ENCODE results near the gene MVB12B.
A peak's percentile ranks its signal among the peaks of the same experiment; 100 is the strongest.

Gene MVB12B

GRCh38 chr9:126411225-126411947 is 84.8 kb downstream of the MVB12B start:
- Mint-ChIP-seq H3K27ac (peak overlapping the region; percentile 93), H3K36me3 (no peaks in the 10 kb centered on the region), H3K4me3 (peak overlapping the region; percentile 77)

GRCh38 chr9:126411948-126412284 is 85.3 kb downstream of the MVB12B start:
- no peaks in the 10 kb centered on the region for H3K36me3 Mint-ChIP-seq
- peak overlapping the region; percentile 93 for H3K27ac Mint-ChIP-seq
- no peaks in the 10 kb centered on the region for H3K27me3 Mint-ChIP-seq
- peaks cover 41% of the 10 kb centered on the region for H3K4me1 Mint-ChIP-seq
- H3K9me3 Mint-ChIP-seq, result no peaks in the 10 kb centered on the region
- H3K4me3 Mint-ChIP-seq, result peak overlapping the region; percentile 77

More at GRCh38 chr9:126411225-126411947, 84.8 kb downstream of the MVB12B start:
- Mint-ChIP-seq H3K4me1 (peaks cover 41% of the 10 kb centered on the region), H3K9me3 (no peaks in the 10 kb centered on the region), H3K27me3 (no peaks in the 10 kb centered on the region)

- Mint-ChIP-seq H3K9me3 (no peaks in the 10 kb centered on the region), H3K36me3 (no peaks in the 10 kb centered on the region), H3K4me3 (peak overlapping the region; percentile 42), H3K27me3 (no peaks in the 10 kb centered on the region), H3K4me1 (peaks cover 41% of the 10 kb centered on the region), H3K27ac (peak overlapping the region; percentile 13)
Measured at GRCh38 chr9:126412905-126413304, 86.3 kb downstream of the MVB12B start.

GRCh38 chr9:126413391-126414068 is 86.9 kb downstream of the MVB12B start:
- Mint-ChIP-seq H3K4me3 (no peak overlapping the region), H3K9me3 (no peaks in the 10 kb centered on the region), H3K27me3 (no peaks in the 10 kb centered on the region), H3K4me1 (peaks cover 41% of the 10 kb centered on the region), H3K36me3 (no peaks in the 10 kb centered on the region), H3K27ac (no peak overlapping the region)

DNA sequence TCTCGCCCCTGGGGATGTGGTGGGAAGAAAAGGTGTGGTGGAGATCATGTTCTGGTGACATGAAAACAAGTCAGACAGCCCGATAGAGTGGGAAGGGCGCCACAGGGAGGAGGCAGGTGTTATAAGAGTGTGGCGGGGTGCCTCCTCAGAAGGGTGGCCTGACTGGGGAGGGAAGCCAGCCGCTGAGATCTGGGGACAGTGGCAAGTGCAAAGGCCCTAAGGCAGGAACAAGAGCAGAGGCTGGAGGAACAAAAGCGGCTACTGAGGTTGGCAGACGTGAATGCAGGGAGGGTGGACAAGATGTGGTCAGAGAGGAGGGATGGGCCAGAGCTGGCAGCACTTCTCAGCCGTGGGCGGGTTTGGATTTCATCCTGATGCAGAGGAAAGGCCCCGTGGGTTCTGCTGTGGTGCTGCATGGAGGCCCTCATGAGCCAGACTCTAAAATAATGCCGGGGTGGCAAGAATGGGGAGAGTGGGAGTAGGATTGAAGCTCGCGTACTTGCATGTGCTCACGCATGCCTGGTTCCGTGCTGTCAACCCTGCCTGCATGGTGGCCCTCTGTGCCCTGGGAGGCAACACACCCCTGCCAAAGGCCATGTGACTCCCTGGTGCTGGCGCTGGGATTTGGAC is 89.2 kb downstream of the MVB12B start:
- H3K9me3 Mint-ChIP-seq, result no peaks in the 10 kb centered on the region
- no peak overlapping the region for H3K4me3 Mint-ChIP-seq
- peaks cover 30% of the 10 kb centered on the region for H3K4me1 Mint-ChIP-seq
- no peaks in the 10 kb centered on the region for H3K27me3 Mint-ChIP-seq
- H3K36me3 Mint-ChIP-seq, result no peaks in the 10 kb centered on the region
- peak overlapping the region; percentile 64 for H3K27ac Mint-ChIP-seq

- no peaks in the 10 kb centered on the region for H3K9me3 Mint-ChIP-seq
- H3K36me3 Mint-ChIP-seq, result no peaks in the 10 kb centered on the region
- H3K4me3 Mint-ChIP-seq, result no peak overlapping the region
- no peaks in the 10 kb centered on the region for H3K27me3 Mint-ChIP-seq
- no peak overlapping the region for H3K27ac Mint-ChIP-seq
- peaks cover 21% of the 10 kb centered on the region for H3K4me1 Mint-ChIP-seq
Measured at GRCh38 chr9:126417043-126417442, 90.4 kb downstream of the MVB12B start.

DNA sequence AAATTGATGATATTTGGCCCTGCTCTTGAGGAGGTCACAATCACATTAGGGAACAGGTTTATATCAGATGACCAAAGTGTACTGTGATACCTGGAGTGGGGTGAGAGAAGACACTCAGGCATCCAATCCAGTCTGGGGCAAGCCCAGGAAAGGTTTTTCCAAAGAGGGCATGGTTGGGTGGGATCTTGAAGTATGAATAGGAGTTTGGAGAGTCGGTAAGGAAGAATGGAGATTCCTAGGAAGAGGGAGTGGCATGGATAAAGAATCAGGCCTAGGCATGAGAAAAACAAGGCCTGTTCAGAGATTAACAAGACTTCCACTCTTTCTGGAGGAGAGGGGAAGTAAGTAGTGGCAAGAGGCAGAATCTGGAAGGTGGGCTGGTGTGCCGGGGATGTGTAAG is 91.1 kb downstream of the MVB12B start:
- Mint-ChIP-seq H3K9me3 (no peaks in the 10 kb centered on the region), H3K4me3 (no peak overlapping the region), H3K27me3 (no peaks in the 10 kb centered on the region), H3K4me1 (peaks cover 18% of the 10 kb centered on the region), H3K27ac (no peak overlapping the region), H3K36me3 (no peaks in the 10 kb centered on the region)

DNA sequence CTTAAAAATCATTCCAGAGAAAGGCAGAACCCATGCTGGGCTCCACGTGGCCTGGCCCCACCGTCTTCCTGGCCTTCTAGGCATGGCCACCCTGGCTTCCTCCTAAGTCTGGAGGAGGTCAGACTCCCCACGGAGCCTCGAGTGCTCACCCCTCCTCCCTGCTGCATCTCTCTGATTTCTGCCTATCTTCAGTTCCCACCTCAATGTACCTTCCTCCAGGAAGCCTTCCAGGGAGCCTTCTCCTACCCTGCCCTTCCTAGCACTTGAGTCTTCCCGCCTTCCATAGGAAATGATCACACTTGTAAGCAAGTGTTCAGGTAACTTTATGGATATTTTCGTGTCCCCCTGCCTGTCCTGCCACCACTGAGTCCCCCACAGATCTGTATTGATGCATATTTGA is 92.0 kb downstream of the MVB12B start:
- H3K27ac Mint-ChIP-seq, result no peak overlapping the region
- no peaks in the 10 kb centered on the region for H3K27me3 Mint-ChIP-seq
- H3K36me3 Mint-ChIP-seq, result no peaks in the 10 kb centered on the region

GRCh38 chr9:126419475-126419874 is 92.8 kb downstream of the MVB12B start:
- H3K4me1 Mint-ChIP-seq, result peaks cover 24% of the 10 kb centered on the region
- H3K9me3 Mint-ChIP-seq, result no peaks in the 10 kb centered on the region
- no peaks in the 10 kb centered on the region for H3K27me3 Mint-ChIP-seq
- H3K36me3 Mint-ChIP-seq, result no peaks in the 10 kb centered on the region
- no peak overlapping the region for H3K4me3 Mint-ChIP-seq
- no peak overlapping the region for H3K27ac Mint-ChIP-seq

More for the DNA sequence above, 92.0 kb downstream of the MVB12B start:
- Mint-ChIP-seq H3K4me3 (no peak overlapping the region), H3K9me3 (no peaks in the 10 kb centered on the region), H3K4me1 (peaks cover 19% of the 10 kb centered on the region)

DNA sequence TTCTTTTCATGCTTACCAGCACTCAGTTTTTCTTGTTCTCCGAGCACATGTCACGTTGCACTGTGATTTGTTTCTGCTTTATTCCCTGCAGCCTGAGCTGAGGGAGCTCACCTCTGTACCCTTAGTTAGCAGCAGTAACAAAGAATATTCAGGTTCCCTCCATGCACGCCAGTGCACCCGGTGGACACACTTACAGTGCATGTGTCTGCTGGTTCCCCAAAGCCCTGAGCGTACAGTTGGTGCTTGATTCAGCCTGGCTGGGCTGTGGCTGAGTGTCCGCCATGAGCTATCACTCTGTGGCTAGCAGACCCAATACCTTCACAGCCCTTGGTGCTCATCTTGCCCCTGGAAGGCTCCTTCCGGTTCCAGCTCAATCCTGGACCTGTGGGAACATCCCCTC is 93.5 kb downstream of the MVB12B start:
- H3K27ac Mint-ChIP-seq, result no peak overlapping the region

GRCh38 chr9:126420643-126421564 is 94.3 kb downstream of the MVB12B start:
- Mint-ChIP-seq H3K9me3 (no peaks in the 10 kb centered on the region), H3K36me3 (no peaks in the 10 kb centered on the region), H3K27ac (no peak overlapping the region), H3K27me3 (no peaks in the 10 kb centered on the region), H3K4me3 (no peak overlapping the region), H3K4me1 (peaks cover 28% of the 10 kb centered on the region)

More for the DNA sequence above, 93.5 kb downstream of the MVB12B start:
- H3K36me3 Mint-ChIP-seq, result no peaks in the 10 kb centered on the region
- no peak overlapping the region for H3K4me3 Mint-ChIP-seq
- H3K9me3 Mint-ChIP-seq, result no peaks in the 10 kb centered on the region
- H3K4me1 Mint-ChIP-seq, result peaks cover 28% of the 10 kb centered on the region
- H3K27me3 Mint-ChIP-seq, result no peaks in the 10 kb centered on the region

- Mint-ChIP-seq H3K27ac (no peak overlapping the region), H3K4me3 (no peak overlapping the region), H3K9me3 (no peaks in the 10 kb centered on the region), H3K36me3 (no peaks in the 10 kb centered on the region), H3K27me3 (no peaks in the 10 kb centered on the region), H3K4me1 (peaks cover 28% of the 10 kb centered on the region)
Measured at GRCh38 chr9:126421567-126422428, 95.2 kb downstream of the MVB12B start.

DNA sequence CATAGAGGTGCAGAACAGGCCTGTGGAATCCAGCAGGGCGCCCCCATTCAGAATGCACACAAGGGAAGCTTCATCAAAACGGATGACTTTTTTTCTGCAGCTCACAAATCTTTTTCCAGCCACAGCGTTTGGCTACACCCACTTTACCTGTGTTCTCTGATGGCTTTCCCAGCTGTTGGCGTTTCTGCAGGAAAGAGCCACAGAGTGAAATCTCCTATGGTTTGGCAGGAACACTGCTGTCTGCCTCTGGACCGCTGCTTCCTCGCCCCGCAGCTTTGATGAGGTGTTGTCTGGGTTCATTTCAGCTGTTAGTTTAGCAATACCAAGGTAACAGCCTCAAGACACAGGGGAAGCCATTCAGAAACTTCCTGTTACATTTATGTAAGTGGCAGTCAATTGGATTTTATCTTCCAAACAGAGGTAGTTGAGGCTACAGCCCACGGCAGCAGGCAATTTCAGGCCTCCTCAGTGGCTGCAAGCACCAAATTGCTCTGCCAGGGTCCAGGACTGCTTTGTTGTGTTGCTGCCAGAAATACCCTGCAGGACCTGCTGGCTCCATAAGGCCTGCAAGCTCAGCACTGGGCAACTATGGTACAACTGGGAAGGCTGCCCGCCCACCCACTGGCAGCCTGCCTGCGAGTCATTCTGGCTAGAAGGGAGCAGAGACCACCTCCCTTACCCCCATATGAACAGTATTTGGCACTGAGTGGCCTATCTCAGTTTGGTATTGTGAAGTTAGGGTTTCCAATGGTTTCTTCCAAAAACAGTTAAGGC is 96.7 kb downstream of the MVB12B start:
- H3K4me1 Mint-ChIP-seq, result peaks cover 28% of the 10 kb centered on the region
- H3K27me3 Mint-ChIP-seq, result no peaks in the 10 kb centered on the region
- no peaks in the 10 kb centered on the region for H3K9me3 Mint-ChIP-seq
- no peak overlapping the region for H3K4me3 Mint-ChIP-seq
- no peak overlapping the region for H3K27ac Mint-ChIP-seq
- H3K36me3 Mint-ChIP-seq, result no peaks in the 10 kb centered on the region

- H3K27ac Mint-ChIP-seq, result no peak overlapping the region
- no peak overlapping the region for H3K4me3 Mint-ChIP-seq
- peaks cover 28% of the 10 kb centered on the region for H3K4me1 Mint-ChIP-seq
- H3K9me3 Mint-ChIP-seq, result no peaks in the 10 kb centered on the region
- no peaks in the 10 kb centered on the region for H3K36me3 Mint-ChIP-seq
- H3K27me3 Mint-ChIP-seq, result no peaks in the 10 kb centered on the region
Measured at GRCh38 chr9:126423916-126424185, 97.2 kb downstream of the MVB12B start.
